ENCODE results near the gene SARS2.

DNA sequence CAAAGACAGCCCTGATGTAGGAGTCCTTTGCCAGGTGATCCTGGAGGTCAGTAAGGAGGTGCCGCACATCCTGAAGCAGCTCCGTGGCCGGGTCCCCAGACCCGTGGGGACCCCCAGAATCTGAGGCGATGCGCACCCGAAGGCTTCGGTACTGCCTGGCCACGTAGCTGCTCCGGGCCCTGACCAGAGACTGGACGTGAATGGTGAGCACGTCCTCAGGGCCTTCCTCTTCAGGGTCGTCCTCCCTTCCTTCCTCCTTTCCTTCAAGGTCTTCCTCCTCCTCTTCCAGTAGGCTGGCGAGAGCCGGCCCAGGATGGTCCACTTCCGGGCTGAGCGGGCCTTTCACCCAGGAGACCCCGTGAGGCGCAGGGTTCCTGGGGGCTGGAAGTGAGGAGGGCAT is 60.0 kb downstream of the SARS2 start:
- no peak for TF ChIP-seq POLR2A (IDR thresholded peaks at IDR 0.05)
- TF ChIP-seq, protein P1, sequence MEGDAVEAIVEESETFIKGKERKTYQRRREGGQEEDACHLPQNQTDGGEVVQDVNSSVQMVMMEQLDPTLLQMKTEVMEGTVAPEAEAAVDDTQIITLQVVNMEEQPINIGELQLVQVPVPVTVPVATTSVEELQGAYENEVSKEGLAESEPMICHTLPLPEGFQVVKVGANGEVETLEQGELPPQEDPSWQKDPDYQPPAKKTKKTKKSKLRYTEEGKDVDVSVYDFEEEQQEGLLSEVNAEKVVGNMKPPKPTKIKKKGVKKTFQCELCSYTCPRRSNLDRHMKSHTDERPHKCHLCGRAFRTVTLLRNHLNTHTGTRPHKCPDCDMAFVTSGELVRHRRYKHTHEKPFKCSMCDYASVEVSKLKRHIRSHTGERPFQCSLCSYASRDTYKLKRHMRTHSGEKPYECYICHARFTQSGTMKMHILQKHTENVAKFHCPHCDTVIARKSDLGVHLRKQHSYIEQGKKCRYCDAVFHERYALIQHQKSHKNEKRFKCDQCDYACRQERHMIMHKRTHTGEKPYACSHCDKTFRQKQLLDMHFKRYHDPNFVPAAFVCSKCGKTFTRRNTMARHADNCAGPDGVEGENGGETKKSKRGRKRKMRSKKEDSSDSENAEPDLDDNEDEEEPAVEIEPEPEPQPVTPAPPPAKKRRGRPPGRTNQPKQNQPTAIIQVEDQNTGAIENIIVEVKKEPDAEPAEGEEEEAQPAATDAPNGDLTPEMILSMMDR (IDR thresholded peaks at IDR 0.05), result no peak

Measured in adrenal gland (tissue), 5 donors.